Measurements from ENCODE around the gene RASGRP1. TPM values are rescaled to one million over a fixed set of nuclear protein-coding genes. Genes with fewer than 3 reads are reported as not detected.
"Not testable (repeated sequence)": the region's sequence is repeated elsewhere in the genome, so short reads cannot be mapped to it uniquely, and the experiment has no call there.

The RASGRP1 gene
- total and polyA plus RNA-seq, 9 donors: 0.31 to 0.85 (median 0.41) TPM

- H3K9me3 ChIP-seq (replicated peaks; ENCODE audit: control insufficient read depth, low read depth, low read length): no peaks in the 10 kb centered on the region
- no peaks in the 10 kb centered on the region for H3K4me1 ChIP-seq (ENCODE audit: control insufficient read depth, insufficient read depth, low read length)
- H3K27me3 ChIP-seq (ENCODE audit: control insufficient read depth, insufficient read depth, low read length): no peaks in the 10 kb centered on the region
- peak; percentile 22 for DNase-seq
- H3K27ac ChIP-seq (ENCODE audit: low read length): no peak overlapping the region
- no peaks in the 10 kb centered on the region for H3K36me3 ChIP-seq (ENCODE audit: control insufficient read depth, insufficient read depth, low read length)
- WGBS (ENCODE audit: insufficient coverage): 37% methylated on average over 4 of the region's 7 CpGs
- H3K4me3 ChIP-seq (ENCODE audit: low read length): no peak overlapping the region
These were observed 38.5 kb upstream of the RASGRP1 start for GRCh38 chr15:38602910-38603670.

- H3K36me3 ChIP-seq (ENCODE audit: control insufficient read depth, insufficient read depth, low read length): no peaks in the 10 kb centered on the region
- H3K4me3 ChIP-seq (ENCODE audit: low read length): no peak overlapping the region
- H3K27me3 ChIP-seq (ENCODE audit: control insufficient read depth, insufficient read depth, low read length): no peaks in the 10 kb centered on the region
- no peaks in the 10 kb centered on the region for H3K9me3 ChIP-seq (replicated peaks; ENCODE audit: control insufficient read depth, low read depth, low read length)
- H3K27ac ChIP-seq (ENCODE audit: low read length): no peak overlapping the region
- H3K4me1 ChIP-seq (ENCODE audit: control insufficient read depth, insufficient read depth, low read length): no peaks in the 10 kb centered on the region
- no peak for DNase-seq
- WGBS (ENCODE audit: insufficient coverage): no CpG with 5 or more reads among the region's 2 CpGs
These were observed 35.6 kb upstream of the RASGRP1 start for GRCh38 chr15:38600236-38600635.

- H3K27me3 ChIP-seq (ENCODE audit: control insufficient read depth, insufficient read depth, low read length): no peaks in the 10 kb centered on the region
- no peak for DNase-seq
- no peaks in the 10 kb centered on the region for H3K4me1 ChIP-seq (ENCODE audit: control insufficient read depth, insufficient read depth, low read length)
- no peaks in the 10 kb centered on the region for H3K9me3 ChIP-seq (replicated peaks; ENCODE audit: control insufficient read depth, low read depth, low read length)
- H3K4me3 ChIP-seq (ENCODE audit: low read length): no peak overlapping the region
- no CpG with 5 or more reads among the region's 2 CpGs for WGBS (ENCODE audit: insufficient coverage)
- no peaks in the 10 kb centered on the region for H3K36me3 ChIP-seq (ENCODE audit: control insufficient read depth, insufficient read depth, low read length)
- H3K27ac ChIP-seq (ENCODE audit: low read length): no peak overlapping the region
These were observed 34.1 kb upstream of the RASGRP1 start for GRCh38 chr15:38598749-38599148.

GRCh38 chr15:38597219-38597800, 32.7 kb upstream of the RASGRP1 start:
- Histone ChIP-seq H3K27ac (ENCODE audit: low read length) (no peak overlapping the region), H3K4me3 (ENCODE audit: low read length) (no peak overlapping the region), H3K9me3 (replicated peaks; ENCODE audit: control insufficient read depth, low read depth, low read length) (no peaks in the 10 kb centered on the region), H3K4me1 (ENCODE audit: control insufficient read depth, insufficient read depth, low read length) (no peaks in the 10 kb centered on the region), H3K27me3 (ENCODE audit: control insufficient read depth, insufficient read depth, low read length) (peaks cover 3% of the 10 kb centered on the region), H3K36me3 (ENCODE audit: control insufficient read depth, insufficient read depth, low read length) (no peaks in the 10 kb centered on the region)
- no peak for DNase-seq
- WGBS (ENCODE audit: insufficient coverage): no CpG with 5 or more reads among the region's 3 CpGs

GRCh38 chr15:38593524-38593923, 28.9 kb upstream of the RASGRP1 start:
- Histone ChIP-seq H3K27ac (ENCODE audit: low read length) (no peak overlapping the region), H3K36me3 (ENCODE audit: control insufficient read depth, insufficient read depth, low read length) (no peaks in the 10 kb centered on the region), H3K27me3 (ENCODE audit: control insufficient read depth, insufficient read depth, low read length) (peaks cover 3% of the 10 kb centered on the region), H3K4me1 (ENCODE audit: control insufficient read depth, insufficient read depth, low read length) (no peaks in the 10 kb centered on the region), H3K9me3 (replicated peaks; ENCODE audit: control insufficient read depth, low read depth, low read length) (no peaks in the 10 kb centered on the region), H3K4me3 (ENCODE audit: low read length) (no peak overlapping the region)
- DNase-seq: no peak
- WGBS (ENCODE audit: insufficient coverage): 59% methylated on average over 3 of the region's 4 CpGs

GRCh38 chr15:38589502-38589901, 24.9 kb upstream of the RASGRP1 start:
- H3K4me1 ChIP-seq (ENCODE audit: control insufficient read depth, insufficient read depth, low read length): no peaks in the 10 kb centered on the region
- no peaks in the 10 kb centered on the region for H3K36me3 ChIP-seq (ENCODE audit: control insufficient read depth, insufficient read depth, low read length)
- H3K27me3 ChIP-seq (ENCODE audit: control insufficient read depth, insufficient read depth, low read length): peaks cover 3% of the 10 kb centered on the region
- 60% methylated on average over 2 of the region's 4 CpGs for WGBS (ENCODE audit: insufficient coverage)
- H3K9me3 ChIP-seq (replicated peaks; ENCODE audit: control insufficient read depth, low read depth, low read length): no peaks in the 10 kb centered on the region
- H3K4me3 ChIP-seq (ENCODE audit: low read length): no peak overlapping the region
- DNase-seq: no peak
- H3K27ac ChIP-seq (ENCODE audit: low read length): no peak overlapping the region

GRCh38 chr15:38588672-38589071, 24.1 kb upstream of the RASGRP1 start:
- Histone ChIP-seq H3K27me3 (ENCODE audit: control insufficient read depth, insufficient read depth, low read length) (peaks cover 3% of the 10 kb centered on the region), H3K4me3 (ENCODE audit: low read length) (no peak overlapping the region), H3K36me3 (ENCODE audit: control insufficient read depth, insufficient read depth, low read length) (no peaks in the 10 kb centered on the region), H3K4me1 (ENCODE audit: control insufficient read depth, insufficient read depth, low read length) (no peaks in the 10 kb centered on the region), H3K9me3 (replicated peaks; ENCODE audit: control insufficient read depth, low read depth, low read length) (no peaks in the 10 kb centered on the region), H3K27ac (ENCODE audit: low read length) (no peak overlapping the region)
- no peak for DNase-seq
- WGBS (ENCODE audit: insufficient coverage): 20% methylated on average over 1 of the region's 3 CpGs

GRCh38 chr15:38587214-38587613, 22.6 kb upstream of the RASGRP1 start:
- no CpG with 5 or more reads among the region's 6 CpGs for WGBS (ENCODE audit: insufficient coverage)
- no peak overlapping the region for H3K4me3 ChIP-seq (ENCODE audit: low read length)
- no peaks in the 10 kb centered on the region for H3K36me3 ChIP-seq (ENCODE audit: control insufficient read depth, insufficient read depth, low read length)
- no peaks in the 10 kb centered on the region for H3K27me3 ChIP-seq (ENCODE audit: control insufficient read depth, insufficient read depth, low read length)
- DNase-seq: no peak
- no peaks in the 10 kb centered on the region for H3K9me3 ChIP-seq (replicated peaks; ENCODE audit: control insufficient read depth, low read depth, low read length)
- H3K27ac ChIP-seq (ENCODE audit: low read length): no peak overlapping the region
- no peaks in the 10 kb centered on the region for H3K4me1 ChIP-seq (ENCODE audit: control insufficient read depth, insufficient read depth, low read length)

- not testable (repeated sequence) for H3K36me3 ChIP-seq (ENCODE audit: control insufficient read depth, insufficient read depth, low read length); H3K27ac ChIP-seq (ENCODE audit: low read length); H3K9me3 ChIP-seq (replicated peaks; ENCODE audit: control insufficient read depth, low read depth, low read length); H3K4me3 ChIP-seq (ENCODE audit: low read length); DNase-seq; H3K27me3 ChIP-seq (ENCODE audit: control insufficient read depth, insufficient read depth, low read length); H3K4me1 ChIP-seq (ENCODE audit: control insufficient read depth, insufficient read depth, low read length)
- WGBS (ENCODE audit: insufficient coverage): no CpG with 5 or more reads among the region's 2 CpGs
These were observed 21.4 kb upstream of the RASGRP1 start for GRCh38 chr15:38586005-38586404.

GRCh38 chr15:38578626-38579025, 14.0 kb upstream of the RASGRP1 start:
- no peak for DNase-seq
- no peak overlapping the region for H3K4me3 ChIP-seq (ENCODE audit: low read length)
- H3K36me3 ChIP-seq (ENCODE audit: control insufficient read depth, insufficient read depth, low read length): no peaks in the 10 kb centered on the region
- H3K27me3 ChIP-seq (ENCODE audit: control insufficient read depth, insufficient read depth, low read length): no peaks in the 10 kb centered on the region
- no peak overlapping the region for H3K27ac ChIP-seq (ENCODE audit: low read length)
- WGBS (ENCODE audit: insufficient coverage): 88% methylated on average over 2 of the region's 3 CpGs
- no peaks in the 10 kb centered on the region for H3K4me1 ChIP-seq (ENCODE audit: control insufficient read depth, insufficient read depth, low read length)
- no peaks in the 10 kb centered on the region for H3K9me3 ChIP-seq (replicated peaks; ENCODE audit: control insufficient read depth, low read depth, low read length)

Measured in muscle of leg (tissue), 11 donors.